Keratinocyte (primary cell): ENCODE data around the gene CAPZB.

ENCODE experiments used
- EZH2 ChIP-seq: IDR thresholded peaks from one replicate; pipeline ENCODE4 v1.6.1; 2012; ENCODE audit warnings: inconsistent platforms, mild to moderate bottlenecking, low read length, moderate library complexity
- TF ChIP-seq, protein P1 (sequence below), 3 experiments: IDR thresholded peaks in 1 of 3; conservative IDR thresholded peaks in 1 of 3; optimal IDR thresholded peaks in 1 of 3; 2 replicates in 2 of 3; 3 replicates in 1 of 3; pipeline versions ENCODE3 to v1.5.1; 2011; ENCODE audit warnings: low read length in 3 of 3, mild to moderate bottlenecking in 3 of 3, moderate library complexity in 2 of 3, control low read depth in 1 of 3, inconsistent platforms in 1 of 3; ENCODE audit not compliant: insufficient read depth in 2 of 3; ENCODE audit errors: extremely low read depth in 1 of 3

- TF ChIP-seq, protein P1, sequence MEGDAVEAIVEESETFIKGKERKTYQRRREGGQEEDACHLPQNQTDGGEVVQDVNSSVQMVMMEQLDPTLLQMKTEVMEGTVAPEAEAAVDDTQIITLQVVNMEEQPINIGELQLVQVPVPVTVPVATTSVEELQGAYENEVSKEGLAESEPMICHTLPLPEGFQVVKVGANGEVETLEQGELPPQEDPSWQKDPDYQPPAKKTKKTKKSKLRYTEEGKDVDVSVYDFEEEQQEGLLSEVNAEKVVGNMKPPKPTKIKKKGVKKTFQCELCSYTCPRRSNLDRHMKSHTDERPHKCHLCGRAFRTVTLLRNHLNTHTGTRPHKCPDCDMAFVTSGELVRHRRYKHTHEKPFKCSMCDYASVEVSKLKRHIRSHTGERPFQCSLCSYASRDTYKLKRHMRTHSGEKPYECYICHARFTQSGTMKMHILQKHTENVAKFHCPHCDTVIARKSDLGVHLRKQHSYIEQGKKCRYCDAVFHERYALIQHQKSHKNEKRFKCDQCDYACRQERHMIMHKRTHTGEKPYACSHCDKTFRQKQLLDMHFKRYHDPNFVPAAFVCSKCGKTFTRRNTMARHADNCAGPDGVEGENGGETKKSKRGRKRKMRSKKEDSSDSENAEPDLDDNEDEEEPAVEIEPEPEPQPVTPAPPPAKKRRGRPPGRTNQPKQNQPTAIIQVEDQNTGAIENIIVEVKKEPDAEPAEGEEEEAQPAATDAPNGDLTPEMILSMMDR (optimal IDR thresholded peaks at IDR 0.05 in 1 of 3, IDR thresholded peaks at IDR 0.05 in 1 of 3, conservative IDR thresholded peaks at IDR 0.05 in 1 of 3; ENCODE audit: extremely low read depth in 1 of 3, insufficient read depth in 2 of 3, low read length in 3 of 3) = no peak
- no peak for TF ChIP-seq EZH2
Observed at GRCh38 chr1:19368964-19369363, 116.4 kb downstream of the CAPZB start.
